HG03439 (cell line): ENCODE measurements around the gene HDLBP.
"Not testable (repeated sequence)": the region's sequence is repeated elsewhere in the genome, so short reads cannot be mapped to it uniquely, and the experiment has no call there.

Experiments used
- ATAC-seq: cut with Tn5 transposase; IDR thresholded peaks from one replicate; pipeline ENCODE4 v1.9.1; 2021; ENCODE audit warnings: mild to moderate bottlenecking, moderate library complexity; ENCODE audit not compliant: unreplicated experiment

Gene HDLBP

GRCh38 chr2:241330616-241330981 is 15.1 kb upstream of the HDLBP start:
- ATAC-seq = no peak

GRCh38 chr2:241329669-241330615 is 14.5 kb upstream of the HDLBP start:
- ATAC-seq = no peak

GRCh38 chr2:241325257-241325656 is 9.8 kb upstream of the HDLBP start:
- no peak for ATAC-seq

GRCh38 chr2:241324775-241325174 is 9.3 kb upstream of the HDLBP start:
- ATAC-seq = no peak

- no peak for ATAC-seq
Measured at GRCh38 chr2:241323778-241324177, 8.3 kb upstream of the HDLBP start.

- ATAC-seq = no peak
Measured at GRCh38 chr2:241321886-241322285, 6.4 kb upstream of the HDLBP start.

- ATAC-seq = no peak
Measured at GRCh38 chr2:241321033-241321432, 5.6 kb upstream of the HDLBP start.

- no peak for ATAC-seq
Measured at GRCh38 chr2:241320394-241320793, 4.9 kb upstream of the HDLBP start.

GRCh38 chr2:241318830-241319229 is 3.4 kb upstream of the HDLBP start:
- not testable (repeated sequence) for ATAC-seq

- ATAC-seq = no peak
Measured at GRCh38 chr2:241317391-241317790, 1.9 kb upstream of the HDLBP start.

- no peak for ATAC-seq
Measured at GRCh38 chr2:241316825-241317224, 1.4 kb upstream of the HDLBP start.

- peak; percentile 37 for ATAC-seq
Measured at GRCh38 chr2:241315879-241316631, 583 bp upstream of the HDLBP start, which contains the start of gene SEPTIN2. Gene SEPTIN2 (plus strand): TSS chr2:241315925. CDS start chr2:241324233, 8,308 bp downstream.

GRCh38 chr2:241314226-241315092 is 1.0 kb downstream of the HDLBP start:
- ATAC-seq = no peak

GRCh38 chr2:241313543-241314095 is 1.9 kb downstream of the HDLBP start:
- no peak for ATAC-seq

- no peak for ATAC-seq
Measured at GRCh38 chr2:241312082-241312481, 3.4 kb downstream of the HDLBP start.

- no peak for ATAC-seq
Measured at GRCh38 chr2:241310917-241311566, 4.4 kb downstream of the HDLBP start.

GRCh38 chr2:241309684-241310117 is 5.8 kb downstream of the HDLBP start:
- peak; percentile 33 for ATAC-seq

- ATAC-seq = no peak
Measured at GRCh38 chr2:241308832-241309500, 6.5 kb downstream of the HDLBP start.

- no peak for ATAC-seq
Measured at GRCh38 chr2:241308267-241308666, 7.2 kb downstream of the HDLBP start.
